SU-DHL-6 (cell line): ENCODE data around the gene SLC9A9.

ENCODE experiments used
- H2AFZ ChIP-seq: fragments of 200-600 bp; sonication (generic); 2 replicates; pipeline ENCODE4 v1.6.1; 2014; ENCODE audit warnings: low read depth, mild to moderate bottlenecking, moderate library complexity, mixed read lengths, antibody characterized with exemption, low read length; ENCODE audit not compliant: severe bottlenecking
- H3F3A ChIP-seq: fragments of 200-600 bp; shearing (Covaris generic); 2 replicates; pipeline ENCODE4 v1.6.0; 2016; ENCODE audit warnings: antibody characterized with exemption, mild to moderate bottlenecking; ENCODE audit not compliant: insufficient read depth
- H3K27ac ChIP-seq: fragments of 200-600 bp; sonication (generic); 2 replicates; pipeline ENCODE4 v1.5.1; 2016; ENCODE audit warnings: low read depth, mild to moderate bottlenecking, low read length, moderate library complexity, mixed read lengths
- H3K27me3 ChIP-seq: fragments of 200-600 bp; sonication (generic), shearing (Covaris generic); 2 replicates; pipeline ENCODE4 v1.6.0; 2014; ENCODE audit warnings: mild to moderate bottlenecking, low read length
- H3K36me3 ChIP-seq: fragments of 200-600 bp; sonication (generic); 2 replicates; pipeline ENCODE4 v1.6.1; 2014; ENCODE audit warnings: mild to moderate bottlenecking, low read length, mixed read lengths
- H3K4me2 ChIP-seq: fragments of 300-600, 200-600 bp; shearing (Covaris generic), sonication (generic); 2 replicates; pipeline ENCODE4 v1.6.0; 2014; ENCODE audit warnings: low read length, low read depth, mild to moderate bottlenecking; ENCODE audit not compliant: poor library complexity, severe bottlenecking
- H3K4me3 ChIP-seq: fragments of 200-600 bp; sonication (generic); 2 replicates; pipeline ENCODE4 v1.5.1; 2014; ENCODE audit warnings: antibody characterized with exemption, low read length, mild to moderate bottlenecking, mixed read lengths; ENCODE audit not compliant: insufficient read depth, poor library complexity, severe bottlenecking
- H3K79me2 ChIP-seq: fragments of 200-600 bp; sonication (generic); 2 replicates; pipeline ENCODE4 v1.6.1; 2014; ENCODE audit warnings: mild to moderate bottlenecking, low read length, moderate library complexity; ENCODE audit not compliant: insufficient read depth
- H3K9ac ChIP-seq: fragments of 200-600 bp; sonication (generic); 2 replicates; pipeline ENCODE4 v1.7.0; 2014; ENCODE audit warnings: mild to moderate bottlenecking, low read length
- H3K9me2 ChIP-seq: fragments of 200-600 bp; sonication (generic); replicated peaks from 2 replicates; pipeline ENCODE4 v1.6.1; 2014; ENCODE audit warnings: low read length; ENCODE audit not compliant: insufficient read depth
- H3K9me3 ChIP-seq: fragments of 200-600 bp; sonication (generic); 2 replicates; pipeline ENCODE4 v1.6.1; 2014; ENCODE audit warnings: low read length, mixed read lengths; ENCODE audit not compliant: insufficient read depth
- H4K20me1 ChIP-seq: fragments of 200-600 bp; sonication (generic); 2 replicates; pipeline ENCODE4 v1.6.1; 2014; ENCODE audit warnings: low read depth, mild to moderate bottlenecking, antibody characterized with exemption, low read length, moderate library complexity, mixed read lengths
- EZH2phosphoT487 ChIP-seq: fragments of 200-600 bp; sonication (generic), shearing (Covaris generic); conservative IDR thresholded peaks from 2 replicates; pipeline ENCODE4 v1.6.1; 2018; ENCODE audit warnings: mild to moderate bottlenecking, antibody characterized with exemption, low read length, moderate library complexity, mixed read lengths
- TF ChIP-seq, protein P1 (sequence below): fragments of 200-600 bp; sonication (generic); IDR thresholded peaks from one replicate; pipeline ENCODE4 v1.5.1; 2017; ENCODE audit warnings: antibody characterized with exemption, mild to moderate bottlenecking, low read length, moderate library complexity; ENCODE audit not compliant: insufficient read depth, poor library complexity, severe bottlenecking

SLC9A9 gene

DNA sequence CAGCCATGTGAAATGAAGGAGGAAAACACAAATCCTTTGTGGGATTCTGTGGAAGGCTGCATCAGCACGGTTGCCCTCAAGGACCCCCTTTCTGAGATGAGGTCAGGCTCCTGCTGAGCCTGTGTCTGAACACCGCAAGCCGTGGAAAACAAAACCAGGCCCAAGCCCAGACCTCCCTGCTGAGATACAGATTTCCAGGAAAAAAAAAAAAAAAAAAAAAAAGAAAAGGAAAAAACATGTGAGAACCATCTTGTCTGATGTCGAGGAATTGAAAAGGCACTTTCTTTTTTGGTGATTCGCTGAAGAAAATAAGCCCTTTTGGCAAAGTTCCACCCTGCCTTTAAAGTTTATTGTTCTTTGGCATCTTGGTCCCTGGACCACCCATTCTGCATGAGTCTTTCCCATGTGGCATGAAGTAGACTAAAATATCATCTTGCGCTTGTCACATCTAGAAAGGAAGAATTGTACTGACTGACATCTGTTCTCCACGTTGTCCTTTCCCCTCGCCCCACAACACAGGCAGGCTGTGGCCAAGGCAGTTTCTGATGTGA lies 611.1 kb downstream of the SLC9A9 start:
- Histone ChIP-seq H3K4me2 (no peak overlapping the region), H3K36me3 (no peaks in the 10 kb centered on the region), H3K9me3 (no peaks in the 10 kb centered on the region), H2AFZ (no peak overlapping the region), H3K27me3 (no peaks in the 10 kb centered on the region), H3K4me3 (no peak overlapping the region), H3K27ac (no peak overlapping the region), H3K79me2 (no peaks in the 10 kb centered on the region), H3F3A (no peaks in the 10 kb centered on the region), H4K20me1 (no peaks in the 10 kb centered on the region), H3K9me2 (no peaks in the 10 kb centered on the region), H3K9ac (no peak overlapping the region)
- no peak for TF ChIP-seq EZH2phosphoT487
- TF ChIP-seq, protein P1, sequence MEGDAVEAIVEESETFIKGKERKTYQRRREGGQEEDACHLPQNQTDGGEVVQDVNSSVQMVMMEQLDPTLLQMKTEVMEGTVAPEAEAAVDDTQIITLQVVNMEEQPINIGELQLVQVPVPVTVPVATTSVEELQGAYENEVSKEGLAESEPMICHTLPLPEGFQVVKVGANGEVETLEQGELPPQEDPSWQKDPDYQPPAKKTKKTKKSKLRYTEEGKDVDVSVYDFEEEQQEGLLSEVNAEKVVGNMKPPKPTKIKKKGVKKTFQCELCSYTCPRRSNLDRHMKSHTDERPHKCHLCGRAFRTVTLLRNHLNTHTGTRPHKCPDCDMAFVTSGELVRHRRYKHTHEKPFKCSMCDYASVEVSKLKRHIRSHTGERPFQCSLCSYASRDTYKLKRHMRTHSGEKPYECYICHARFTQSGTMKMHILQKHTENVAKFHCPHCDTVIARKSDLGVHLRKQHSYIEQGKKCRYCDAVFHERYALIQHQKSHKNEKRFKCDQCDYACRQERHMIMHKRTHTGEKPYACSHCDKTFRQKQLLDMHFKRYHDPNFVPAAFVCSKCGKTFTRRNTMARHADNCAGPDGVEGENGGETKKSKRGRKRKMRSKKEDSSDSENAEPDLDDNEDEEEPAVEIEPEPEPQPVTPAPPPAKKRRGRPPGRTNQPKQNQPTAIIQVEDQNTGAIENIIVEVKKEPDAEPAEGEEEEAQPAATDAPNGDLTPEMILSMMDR, result no peak

DNA sequence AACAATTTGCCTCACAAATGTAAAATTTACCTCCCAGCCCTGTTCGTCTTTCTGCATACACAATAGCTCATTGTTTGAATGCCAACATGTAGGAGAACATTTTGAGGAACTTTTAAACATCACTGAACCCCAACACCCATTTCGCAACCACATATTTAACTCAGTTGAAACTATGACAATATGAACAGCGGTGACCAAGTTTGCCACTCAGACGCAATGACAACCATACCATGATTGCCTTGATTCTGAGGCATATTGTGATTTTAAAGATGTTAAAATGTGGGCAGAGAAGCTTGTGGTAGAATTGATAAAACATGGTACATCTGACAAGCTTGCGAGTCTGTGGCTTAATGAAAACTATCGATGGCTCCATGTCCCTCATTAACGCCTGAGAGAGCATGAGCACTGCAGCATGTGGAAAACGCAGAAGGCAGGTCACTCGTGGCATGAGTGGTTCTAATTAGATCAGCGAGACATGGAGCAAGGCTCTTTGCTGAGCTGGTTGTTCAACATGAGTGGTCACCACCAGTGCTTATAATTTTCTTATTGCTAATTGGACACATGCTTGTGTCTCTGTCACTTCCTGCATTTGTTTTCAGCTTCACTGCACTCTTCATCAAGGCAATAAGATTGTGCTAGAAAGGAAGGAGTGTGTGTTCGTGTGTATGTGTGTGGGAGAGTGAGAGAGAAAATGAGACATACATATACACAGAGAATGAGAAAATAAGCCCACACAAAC lies 611.9 kb downstream of the SLC9A9 start:
- Histone ChIP-seq H3K9ac (no peak overlapping the region), H3K79me2 (no peaks in the 10 kb centered on the region), H3K9me3 (no peaks in the 10 kb centered on the region), H3F3A (no peaks in the 10 kb centered on the region), H3K27ac (no peak overlapping the region), H2AFZ (no peak overlapping the region), H3K36me3 (no peaks in the 10 kb centered on the region), H3K27me3 (no peaks in the 10 kb centered on the region), H3K4me3 (no peak overlapping the region), H4K20me1 (no peaks in the 10 kb centered on the region), H3K9me2 (no peaks in the 10 kb centered on the region), H3K4me2 (no peak overlapping the region)
- TF ChIP-seq, protein P1, result no peak
- TF ChIP-seq EZH2phosphoT487, result no peak

DNA sequence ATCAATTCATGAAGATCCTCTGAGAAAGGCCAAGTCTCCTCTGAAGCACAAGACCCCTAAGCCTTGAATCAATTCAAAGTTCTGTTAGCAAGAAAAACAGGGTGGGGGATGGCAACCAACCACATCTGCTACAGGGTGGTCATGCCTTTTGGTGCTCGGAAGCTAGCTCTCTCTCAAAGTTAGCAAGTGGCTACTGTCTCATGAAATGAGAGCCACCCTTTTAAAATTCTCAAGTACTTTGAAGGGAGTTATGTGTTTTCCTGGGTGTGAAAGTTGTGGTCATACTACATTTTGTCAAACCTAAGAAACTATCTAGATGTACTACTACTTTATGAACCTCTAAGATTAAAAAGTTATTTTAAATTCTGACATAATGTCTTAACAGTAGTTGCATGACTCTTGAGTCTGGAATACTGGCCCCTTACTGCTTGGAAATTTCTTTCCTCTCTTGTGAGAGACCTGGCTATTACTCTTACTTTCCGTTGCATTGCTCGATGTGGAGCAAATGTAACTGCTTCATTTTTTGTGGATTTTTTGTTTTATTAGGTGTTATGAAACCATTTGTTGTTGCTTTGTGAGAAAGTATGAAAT lies 612.6 kb downstream of the SLC9A9 start:
- Histone ChIP-seq H4K20me1 (no peaks in the 10 kb centered on the region), H3K4me3 (no peak overlapping the region), H3K4me2 (no peak overlapping the region), H3K9me3 (no peaks in the 10 kb centered on the region), H3K36me3 (no peaks in the 10 kb centered on the region), H3K9me2 (no peaks in the 10 kb centered on the region), H3K27ac (no peak overlapping the region), H3K9ac (no peak overlapping the region), H3K27me3 (no peaks in the 10 kb centered on the region), H2AFZ (no peak overlapping the region), H3F3A (no peaks in the 10 kb centered on the region), H3K79me2 (no peaks in the 10 kb centered on the region)
- TF ChIP-seq EZH2phosphoT487, result no peak
- TF ChIP-seq, protein P1, result no peak
